HG02885 (cell line): ENCODE measurements around the gene EXOC3L4.
"Not testable (repeated sequence)": the region's sequence is repeated elsewhere in the genome, so short reads cannot be mapped to it uniquely, and the experiment has no call there.

ENCODE experiments used
- ATAC-seq: cut with Tn5 transposase; IDR thresholded peaks from one replicate; pipeline ENCODE4 v1.9.1; 2021; ENCODE audit warnings: mild to moderate bottlenecking; ENCODE audit not compliant: unreplicated experiment, poor library complexity

Gene EXOC3L4

GRCh38 chr14:103141117-103141796, 46.7 kb downstream of the EXOC3L4 start:
- ATAC-seq, result peak; percentile 24

- ATAC-seq, result no peak
Measured at GRCh38 chr14:103142026-103142425, 47.5 kb downstream of the EXOC3L4 start.

- no peak for ATAC-seq
Measured at GRCh38 chr14:103142721-103143302, 48.3 kb downstream of the EXOC3L4 start.

- no peak for ATAC-seq
Measured at GRCh38 chr14:103143506-103143905, 49.0 kb downstream of the EXOC3L4 start.

GRCh38 chr14:103144085-103144484, 49.6 kb downstream of the EXOC3L4 start:
- ATAC-seq, result no peak

- no peak for ATAC-seq
Measured at GRCh38 chr14:103146141-103146709, 51.7 kb downstream of the EXOC3L4 start.

GRCh38 chr14:103149351-103150237, 55.1 kb downstream of the EXOC3L4 start:
- ATAC-seq, result no peak

GRCh38 chr14:103151270-103151945, 56.9 kb downstream of the EXOC3L4 start:
- no peak for ATAC-seq

GRCh38 chr14:103155010-103155409, 60.5 kb downstream of the EXOC3L4 start:
- no peak for ATAC-seq

GRCh38 chr14:103155416-103155815, 60.9 kb downstream of the EXOC3L4 start:
- ATAC-seq, result not testable (repeated sequence)

- no peak for ATAC-seq
Measured at GRCh38 chr14:103155826-103156394, 61.4 kb downstream of the EXOC3L4 start.

GRCh38 chr14:103156651-103157378, 62.3 kb downstream of the EXOC3L4 start:
- no peak for ATAC-seq

- ATAC-seq, result no peak
Measured at GRCh38 chr14:103157969-103158368, 63.4 kb downstream of the EXOC3L4 start.

GRCh38 chr14:103158688-103159087, 64.2 kb downstream of the EXOC3L4 start:
- no peak for ATAC-seq
